ENCODE results near the gene XXYLT1.
"Not testable (repeated sequence)": the region's sequence is repeated elsewhere in the genome, so short reads cannot be mapped to it uniquely, and the experiment has no call there.

Gene XXYLT1

DNA sequence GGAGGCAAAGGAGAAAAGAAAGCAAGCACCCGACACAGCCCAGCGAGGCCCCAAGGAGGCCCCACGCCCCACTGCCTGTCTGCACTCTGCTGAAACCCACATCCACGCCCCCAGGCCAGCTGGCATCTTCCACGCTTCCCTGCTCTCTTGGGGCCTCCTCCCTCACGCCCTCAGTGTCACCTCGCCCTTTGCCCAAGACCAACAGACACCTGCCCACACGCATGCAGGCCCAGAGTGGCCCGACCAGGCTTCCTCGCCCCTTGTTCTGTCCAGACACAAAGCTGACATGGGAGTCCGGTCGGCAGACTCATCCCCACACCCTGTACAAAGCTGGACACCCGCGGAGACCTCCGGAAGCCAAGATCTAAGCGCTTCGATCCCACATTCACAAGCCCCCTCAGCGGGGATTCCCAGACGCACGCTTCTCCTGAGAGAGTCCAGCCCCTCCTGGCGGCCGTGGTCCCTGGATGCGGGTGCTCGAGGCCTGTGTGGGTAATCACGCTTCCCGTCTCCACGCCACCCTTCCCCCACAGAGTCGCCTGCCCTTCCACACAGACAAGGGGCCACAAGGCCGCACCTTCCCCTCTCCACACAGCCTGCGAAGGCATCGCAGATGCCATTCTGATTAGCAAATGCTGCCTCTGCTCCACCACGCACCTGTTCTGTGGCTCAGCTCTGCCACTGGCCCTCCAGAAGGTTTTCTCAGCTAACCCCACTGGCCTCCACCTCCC, 176.6 kb downstream of the XXYLT1 start:
- no peaks in the 10 kb centered on the region for H3K4me1 ChIP-seq (ENCODE audit: low read depth, poor library complexity, severe bottlenecking)
- TF ChIP-seq, protein P1, sequence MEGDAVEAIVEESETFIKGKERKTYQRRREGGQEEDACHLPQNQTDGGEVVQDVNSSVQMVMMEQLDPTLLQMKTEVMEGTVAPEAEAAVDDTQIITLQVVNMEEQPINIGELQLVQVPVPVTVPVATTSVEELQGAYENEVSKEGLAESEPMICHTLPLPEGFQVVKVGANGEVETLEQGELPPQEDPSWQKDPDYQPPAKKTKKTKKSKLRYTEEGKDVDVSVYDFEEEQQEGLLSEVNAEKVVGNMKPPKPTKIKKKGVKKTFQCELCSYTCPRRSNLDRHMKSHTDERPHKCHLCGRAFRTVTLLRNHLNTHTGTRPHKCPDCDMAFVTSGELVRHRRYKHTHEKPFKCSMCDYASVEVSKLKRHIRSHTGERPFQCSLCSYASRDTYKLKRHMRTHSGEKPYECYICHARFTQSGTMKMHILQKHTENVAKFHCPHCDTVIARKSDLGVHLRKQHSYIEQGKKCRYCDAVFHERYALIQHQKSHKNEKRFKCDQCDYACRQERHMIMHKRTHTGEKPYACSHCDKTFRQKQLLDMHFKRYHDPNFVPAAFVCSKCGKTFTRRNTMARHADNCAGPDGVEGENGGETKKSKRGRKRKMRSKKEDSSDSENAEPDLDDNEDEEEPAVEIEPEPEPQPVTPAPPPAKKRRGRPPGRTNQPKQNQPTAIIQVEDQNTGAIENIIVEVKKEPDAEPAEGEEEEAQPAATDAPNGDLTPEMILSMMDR (conservative IDR thresholded peaks at IDR 0.05; ENCODE audit: low read depth, low read length) = no peak
- H2AFZ ChIP-seq (ENCODE audit: low read depth) = no peak overlapping the region
- no peaks in the 10 kb centered on the region for H3K79me2 ChIP-seq (ENCODE audit: insufficient read depth, low read depth)
- H4K20me1 ChIP-seq (ENCODE audit: insufficient read depth) = no peaks in the 10 kb centered on the region
- H3K4me2 ChIP-seq = no peak overlapping the region
- H3K27ac ChIP-seq = no peak overlapping the region
- H3K4me3 ChIP-seq (IDR thresholded peaks at IDR 0.05; ENCODE audit: insufficient read depth, low read depth, low read length) = no peak overlapping the region
- no peaks in the 10 kb centered on the region for H3K36me3 ChIP-seq (ENCODE audit: insufficient read depth)
- H3K27me3 ChIP-seq (ENCODE audit: insufficient read depth, low read depth) = no peaks in the 10 kb centered on the region
- no peak overlapping the region for H3K9ac ChIP-seq

DNA sequence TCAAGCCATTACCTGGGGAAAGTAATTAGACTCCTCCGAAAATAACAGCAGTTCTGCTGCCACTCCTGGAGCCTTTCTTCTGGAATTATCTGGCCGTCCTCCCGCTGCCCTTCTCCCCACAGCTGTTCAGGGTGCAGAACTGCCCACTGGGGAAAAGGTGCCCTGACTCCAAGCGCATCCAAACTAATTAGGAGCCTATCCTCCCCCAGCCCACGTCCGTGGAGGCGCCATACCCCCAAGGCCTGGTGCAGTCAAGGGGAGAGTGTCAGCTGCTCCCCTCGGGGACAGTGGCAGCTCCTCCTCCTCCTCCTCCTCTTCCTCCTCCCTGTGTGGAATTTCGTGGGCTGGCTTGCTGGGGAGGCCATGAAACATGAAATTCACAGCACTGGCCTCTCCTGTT, 177.2 kb downstream of the XXYLT1 start:
- Histone ChIP-seq H3K4me3 (IDR thresholded peaks at IDR 0.05; ENCODE audit: insufficient read depth, low read depth, low read length) (no peak overlapping the region), H3K27ac (no peak overlapping the region), H3K36me3 (ENCODE audit: insufficient read depth) (no peaks in the 10 kb centered on the region), H3K79me2 (ENCODE audit: insufficient read depth, low read depth) (no peaks in the 10 kb centered on the region), H3K4me1 (ENCODE audit: low read depth, poor library complexity, severe bottlenecking) (no peaks in the 10 kb centered on the region), H4K20me1 (ENCODE audit: insufficient read depth) (no peaks in the 10 kb centered on the region), H2AFZ (ENCODE audit: low read depth) (no peak overlapping the region), H3K9ac (no peak overlapping the region), H3K4me2 (no peak overlapping the region), H3K27me3 (ENCODE audit: insufficient read depth, low read depth) (no peaks in the 10 kb centered on the region)
- TF ChIP-seq, protein P1 (conservative IDR thresholded peaks at IDR 0.05; ENCODE audit: low read depth, low read length) = no peak

GRCh38 chr3:195087840-195088601, 182.9 kb downstream of the XXYLT1 start:
- H3K4me1 ChIP-seq (ENCODE audit: low read depth, poor library complexity, severe bottlenecking); H3K4me3 ChIP-seq (IDR thresholded peaks at IDR 0.05; ENCODE audit: insufficient read depth, low read depth, low read length); H3K36me3 ChIP-seq (ENCODE audit: insufficient read depth); H2AFZ ChIP-seq (ENCODE audit: low read depth); H3K27ac ChIP-seq; H3K79me2 ChIP-seq (ENCODE audit: insufficient read depth, low read depth); H3K4me2 ChIP-seq; H3K9ac ChIP-seq; H4K20me1 ChIP-seq (ENCODE audit: insufficient read depth); H3K27me3 ChIP-seq (ENCODE audit: insufficient read depth, low read depth): not testable (repeated sequence)

GRCh38 chr3:195087328-195087727, 183.6 kb downstream of the XXYLT1 start:
- TF ChIP-seq, protein P1 (conservative IDR thresholded peaks at IDR 0.05; ENCODE audit: low read depth, low read length) = no peak
- no peak overlapping the region for H3K27ac ChIP-seq
- no peak overlapping the region for H3K4me2 ChIP-seq
- no peaks in the 10 kb centered on the region for H3K27me3 ChIP-seq (ENCODE audit: insufficient read depth, low read depth)
- H3K9ac ChIP-seq = no peak overlapping the region
- H3K4me1 ChIP-seq (ENCODE audit: low read depth, poor library complexity, severe bottlenecking) = no peaks in the 10 kb centered on the region
- H3K36me3 ChIP-seq (ENCODE audit: insufficient read depth) = no peaks in the 10 kb centered on the region
- H3K79me2 ChIP-seq (ENCODE audit: insufficient read depth, low read depth) = no peaks in the 10 kb centered on the region
- no peaks in the 10 kb centered on the region for H4K20me1 ChIP-seq (ENCODE audit: insufficient read depth)
- no peak overlapping the region for H2AFZ ChIP-seq (ENCODE audit: low read depth)
- H3K4me3 ChIP-seq (IDR thresholded peaks at IDR 0.05; ENCODE audit: insufficient read depth, low read depth, low read length) = no peak overlapping the region

DNA sequence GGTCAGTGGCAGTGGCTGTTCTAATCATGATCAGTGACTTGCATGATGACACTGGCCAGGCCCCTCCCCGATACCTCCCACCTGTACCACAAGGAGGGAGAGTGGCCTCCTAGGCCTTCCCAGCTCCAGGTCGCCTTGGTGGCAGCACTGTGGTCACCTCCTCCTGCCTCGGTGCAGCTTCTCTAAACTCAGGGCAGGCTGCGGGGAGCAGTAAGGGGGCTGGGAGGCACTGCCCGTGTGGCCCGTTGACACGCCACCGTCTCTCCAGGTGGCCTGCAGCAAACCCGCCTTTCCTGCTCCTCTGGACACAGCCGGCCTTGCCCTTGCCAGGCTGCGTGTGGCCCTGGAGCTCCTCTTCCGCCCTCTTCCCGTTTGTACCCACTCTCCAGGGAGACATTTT, 184.1 kb downstream of the XXYLT1 start:
- Histone ChIP-seq H3K27me3 (ENCODE audit: insufficient read depth, low read depth) (no peaks in the 10 kb centered on the region), H3K4me3 (IDR thresholded peaks at IDR 0.05; ENCODE audit: insufficient read depth, low read depth, low read length) (no peak overlapping the region), H3K79me2 (ENCODE audit: insufficient read depth, low read depth) (no peaks in the 10 kb centered on the region), H4K20me1 (ENCODE audit: insufficient read depth) (no peaks in the 10 kb centered on the region), H3K36me3 (ENCODE audit: insufficient read depth) (no peaks in the 10 kb centered on the region), H2AFZ (ENCODE audit: low read depth) (no peak overlapping the region), H3K9ac (no peak overlapping the region), H3K27ac (no peak overlapping the region), H3K4me1 (ENCODE audit: low read depth, poor library complexity, severe bottlenecking) (no peaks in the 10 kb centered on the region), H3K4me2 (no peak overlapping the region)
- TF ChIP-seq, protein P1 (conservative IDR thresholded peaks at IDR 0.05; ENCODE audit: low read depth, low read length) = no peak
